GM12874 (cell line): ENCODE results near the gene MAPKAP1.

Experiments
- TF ChIP-seq, protein P1 (sequence below): IDR thresholded peaks from 2 replicates; pipeline ENCODE4 v1.5.1; 2011; ENCODE audit warnings: low read depth, mild to moderate bottlenecking, control low read depth, low read length, moderate library complexity; ENCODE audit not compliant: insufficient read depth

Gene MAPKAP1

DNA sequence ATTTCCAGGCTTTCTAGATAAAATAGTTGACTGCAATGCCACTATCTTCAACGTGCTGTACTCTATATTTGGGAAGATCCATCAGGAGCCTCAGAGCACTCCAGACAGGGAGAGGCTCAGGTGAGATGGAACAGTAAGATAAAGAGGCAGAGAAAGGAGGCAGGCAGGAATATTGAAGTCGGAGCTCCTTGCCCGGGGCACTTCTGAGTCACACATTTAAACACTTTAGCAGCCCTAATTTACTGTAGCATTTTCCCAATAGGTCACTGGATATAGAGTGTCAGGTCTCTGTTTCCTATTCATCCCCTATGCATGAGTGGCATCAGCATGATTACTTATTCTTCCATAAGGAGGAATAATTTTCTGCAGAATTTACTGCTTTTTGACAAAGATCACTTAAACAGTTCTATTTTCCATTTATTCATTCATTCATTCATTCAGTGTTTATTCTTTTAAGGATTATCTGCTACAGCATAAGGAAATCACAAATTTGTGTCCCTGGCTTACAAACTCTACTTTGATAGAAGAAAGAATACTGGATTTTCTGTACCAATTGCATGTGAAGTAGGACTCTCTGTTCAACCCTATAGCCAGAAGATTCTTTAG lies 170.7 kb downstream of the MAPKAP1 start:
- TF ChIP-seq, protein P1, sequence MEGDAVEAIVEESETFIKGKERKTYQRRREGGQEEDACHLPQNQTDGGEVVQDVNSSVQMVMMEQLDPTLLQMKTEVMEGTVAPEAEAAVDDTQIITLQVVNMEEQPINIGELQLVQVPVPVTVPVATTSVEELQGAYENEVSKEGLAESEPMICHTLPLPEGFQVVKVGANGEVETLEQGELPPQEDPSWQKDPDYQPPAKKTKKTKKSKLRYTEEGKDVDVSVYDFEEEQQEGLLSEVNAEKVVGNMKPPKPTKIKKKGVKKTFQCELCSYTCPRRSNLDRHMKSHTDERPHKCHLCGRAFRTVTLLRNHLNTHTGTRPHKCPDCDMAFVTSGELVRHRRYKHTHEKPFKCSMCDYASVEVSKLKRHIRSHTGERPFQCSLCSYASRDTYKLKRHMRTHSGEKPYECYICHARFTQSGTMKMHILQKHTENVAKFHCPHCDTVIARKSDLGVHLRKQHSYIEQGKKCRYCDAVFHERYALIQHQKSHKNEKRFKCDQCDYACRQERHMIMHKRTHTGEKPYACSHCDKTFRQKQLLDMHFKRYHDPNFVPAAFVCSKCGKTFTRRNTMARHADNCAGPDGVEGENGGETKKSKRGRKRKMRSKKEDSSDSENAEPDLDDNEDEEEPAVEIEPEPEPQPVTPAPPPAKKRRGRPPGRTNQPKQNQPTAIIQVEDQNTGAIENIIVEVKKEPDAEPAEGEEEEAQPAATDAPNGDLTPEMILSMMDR, result no peak

DNA sequence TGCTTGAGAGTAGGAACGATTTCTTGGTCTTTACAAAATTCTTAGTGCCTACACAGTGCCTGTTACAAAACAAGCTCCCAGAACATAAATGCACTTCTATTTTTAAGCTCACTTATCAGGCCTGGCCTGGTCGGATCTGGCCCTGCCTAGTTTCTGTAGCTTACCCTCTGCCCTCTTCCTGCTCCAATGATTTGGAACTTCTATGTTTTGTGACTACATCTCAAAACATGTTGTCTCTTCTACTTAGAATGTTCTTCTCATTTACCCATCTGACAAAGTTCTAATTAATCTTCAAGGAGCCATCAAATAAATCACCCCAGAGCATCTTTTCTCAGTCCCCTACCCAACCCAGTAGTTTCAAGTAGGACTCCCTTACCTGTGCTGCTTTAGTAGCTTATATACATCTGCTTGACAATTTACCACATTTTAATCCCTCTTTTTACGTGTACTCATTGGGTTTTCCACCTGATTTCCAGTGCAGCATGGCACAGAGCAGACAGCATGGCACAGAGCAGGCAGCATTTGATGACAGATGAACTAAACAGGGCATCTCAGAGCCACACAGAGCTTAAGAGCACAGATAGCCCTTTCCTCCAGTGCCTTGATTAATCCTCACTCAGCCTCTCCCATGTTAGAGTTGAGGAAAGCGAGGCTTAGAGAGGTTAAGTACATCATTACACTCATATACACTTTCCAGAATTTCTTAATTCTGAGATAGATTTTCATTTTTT lies 171.9 kb downstream of the MAPKAP1 start:
- TF ChIP-seq, protein P1, result no peak

DNA sequence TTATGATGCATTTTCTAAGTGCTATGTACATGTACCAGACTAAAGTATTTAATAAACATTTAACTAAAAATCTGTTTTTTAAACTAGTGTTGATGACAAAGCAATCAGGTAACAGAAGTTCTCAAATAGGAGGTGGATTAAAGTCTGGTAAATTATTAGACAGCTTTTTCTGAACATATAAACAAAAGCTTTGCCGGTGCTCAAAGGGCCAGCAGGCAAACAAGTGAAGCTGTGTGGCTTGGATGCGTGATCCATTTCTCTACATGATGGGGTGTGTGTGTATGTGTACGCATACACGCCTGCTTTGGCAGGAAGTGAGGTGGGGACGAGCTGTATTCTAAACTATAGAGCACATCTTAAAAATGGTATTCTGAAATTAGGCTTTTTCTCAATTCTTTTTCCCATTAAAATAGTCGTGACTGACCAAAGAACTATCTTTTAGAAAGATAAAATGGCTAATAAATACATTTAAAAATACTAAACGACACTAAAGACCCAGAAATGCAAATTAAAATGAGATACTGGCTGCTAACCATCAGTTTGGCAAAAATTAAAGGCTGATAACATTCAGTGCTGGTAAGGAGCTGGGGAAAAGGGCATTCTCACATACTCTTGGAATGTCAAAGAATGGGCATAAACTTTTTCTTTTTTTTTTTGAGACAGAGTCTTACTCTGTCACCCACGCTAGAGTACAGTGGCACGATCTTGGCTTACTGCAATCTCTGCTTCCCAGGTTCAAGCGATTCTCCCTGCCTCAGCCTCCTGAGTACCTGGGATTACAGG lies 174.0 kb downstream of the MAPKAP1 start:
- TF ChIP-seq, protein P1, result no peak

DNA sequence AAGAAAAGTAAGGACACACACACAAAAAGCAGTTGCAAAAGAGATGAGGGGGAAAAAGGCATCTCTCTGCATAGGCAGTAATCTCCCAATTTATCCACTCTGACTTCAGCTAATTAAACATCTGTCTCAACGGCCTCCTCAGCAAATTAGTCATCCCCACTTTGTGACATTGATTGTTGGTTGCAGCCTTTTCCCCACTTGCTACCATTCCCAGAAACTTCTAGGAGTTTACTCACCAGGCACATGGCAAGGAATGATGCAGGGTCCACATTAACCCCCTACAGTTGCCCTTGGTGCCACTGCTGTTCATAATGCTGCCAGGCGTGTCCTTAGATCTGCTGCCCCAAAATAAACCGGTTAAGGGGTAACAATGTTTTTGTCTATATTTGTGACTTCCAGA lies 174.6 kb downstream of the MAPKAP1 start:
- TF ChIP-seq, protein P1, result no peak

DNA sequence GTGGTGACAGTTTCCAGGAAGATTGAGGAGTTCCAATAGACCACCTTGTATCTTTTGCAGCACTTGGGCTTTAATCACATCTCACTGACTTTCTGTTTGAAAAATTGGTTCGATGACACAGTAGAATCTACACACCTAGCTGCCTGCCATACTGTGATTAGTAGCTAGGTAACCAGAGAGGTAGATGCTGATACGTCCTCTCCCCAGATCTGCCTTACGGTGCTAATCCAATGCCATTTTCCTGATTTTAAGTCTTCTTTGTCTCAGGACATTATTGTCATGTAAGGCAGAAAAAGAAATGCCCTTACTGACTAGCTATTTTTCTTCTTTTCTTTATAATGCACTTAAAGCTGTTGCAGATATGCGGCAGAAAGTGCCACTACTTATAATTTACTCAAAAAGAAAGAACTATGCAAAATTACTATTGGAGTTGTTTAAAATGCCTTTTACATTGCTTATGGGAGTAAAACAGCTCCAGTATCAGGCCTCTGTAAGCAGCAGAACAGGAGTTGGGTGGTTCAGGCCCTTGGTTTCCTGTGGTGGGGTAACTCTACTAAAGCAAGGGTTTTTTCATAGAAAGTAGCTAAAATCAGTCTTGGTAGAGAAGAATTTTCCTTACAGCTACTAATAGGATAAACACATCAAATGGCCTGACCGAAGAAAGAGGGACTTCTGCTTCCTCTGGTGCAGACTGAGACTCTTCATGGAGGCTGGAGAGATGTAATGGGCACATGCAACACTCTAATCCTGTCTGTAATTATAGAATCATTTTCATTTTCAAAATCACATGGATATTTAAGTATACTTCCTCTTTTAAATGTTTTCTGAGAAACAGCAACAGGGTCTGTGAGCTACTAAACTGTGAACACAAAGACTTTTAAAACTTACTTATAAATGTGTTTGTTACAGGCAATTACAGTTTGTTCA lies 177.2 kb downstream of the MAPKAP1 start:
- TF ChIP-seq, protein P1, result no peak

DNA sequence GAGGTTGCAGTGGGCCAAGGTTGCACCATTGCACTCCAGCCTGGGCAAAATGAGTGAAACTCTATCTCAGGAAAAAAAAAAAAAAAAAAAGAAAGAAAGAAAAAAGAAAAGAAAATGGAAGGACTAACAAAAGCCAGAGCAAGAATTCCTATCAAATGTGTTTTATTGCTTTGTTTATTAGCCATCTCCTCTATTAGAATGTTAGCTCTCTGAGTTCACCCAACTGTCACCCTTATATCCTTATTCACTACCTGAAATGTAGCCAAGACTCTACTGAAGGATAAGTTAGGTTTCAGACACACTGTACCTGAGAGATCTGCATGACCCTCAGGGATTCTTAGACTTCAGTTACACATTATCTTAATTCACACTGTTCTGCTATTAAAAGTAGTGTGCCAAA lies 177.9 kb downstream of the MAPKAP1 start:
- TF ChIP-seq, protein P1, result no peak
